ENCODE measurements around the gene PAGR1. TPM values are rescaled to one million over a fixed set of nuclear protein-coding genes. Genes with fewer than 3 reads are reported as not detected.

The PAGR1 gene
- total and polyA plus RNA-seq, 2 of the 13 experiments (the other 11 are each of a cell fraction or from before 2014, with no cell fraction given) = 9.8 to 66.4 TPM

GRCh38 chr16:29805232-29806098 is 10.5 kb upstream of the PAGR1 start (continued):
- TF ChIP-seq, protein P1, sequence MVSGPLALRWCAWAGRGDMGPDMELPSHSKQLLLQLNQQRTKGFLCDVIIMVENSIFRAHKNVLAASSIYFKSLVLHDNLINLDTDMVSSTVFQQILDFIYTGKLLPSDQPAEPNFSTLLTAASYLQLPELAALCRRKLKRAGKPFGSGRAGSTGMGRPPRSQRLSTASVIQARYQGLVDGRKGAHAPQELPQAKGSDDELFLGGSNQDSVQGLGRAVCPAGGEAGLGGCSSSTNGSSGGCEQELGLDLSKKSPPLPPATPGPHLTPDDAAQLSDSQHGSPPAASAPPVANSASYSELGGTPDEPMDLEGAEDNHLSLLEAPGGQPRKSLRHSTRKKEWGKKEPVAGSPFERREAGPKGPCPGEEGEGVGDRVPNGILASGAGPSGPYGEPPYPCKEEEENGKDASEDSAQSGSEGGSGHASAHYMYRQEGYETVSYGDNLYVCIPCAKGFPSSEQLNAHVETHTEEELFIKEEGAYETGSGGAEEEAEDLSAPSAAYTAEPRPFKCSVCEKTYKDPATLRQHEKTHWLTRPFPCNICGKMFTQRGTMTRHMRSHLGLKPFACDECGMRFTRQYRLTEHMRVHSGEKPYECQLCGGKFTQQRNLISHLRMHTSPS (CRISPR knock-in tag; IDR thresholded peaks at IDR 0.05; ENCODE audit: low read depth) = peak; percentile 76; the same call in 1 of the 2 replicates
- no peak for TF ChIP-seq KDM1A (CRISPR knock-in tag; IDR thresholded peaks at IDR 0.05)
- peak; percentile 67; the same call in 1 of the 2 replicates for TF ChIP-seq ZFP90 (CRISPR knock-in tag; IDR thresholded peaks at IDR 0.05; ENCODE audit: borderline replicate concordance)
- TF ChIP-seq ZNF510 (CRISPR knock-in tag; IDR thresholded peaks at IDR 0.05; ENCODE audit: low read depth) = no peak
- TF ChIP-seq ZKSCAN5 (CRISPR knock-in tag; IDR thresholded peaks at IDR 0.05) = no peak
- no peak for TF ChIP-seq RBAK (CRISPR knock-in tag; IDR thresholded peaks at IDR 0.05)
- TF ChIP-seq ZNF816 (CRISPR knock-in tag; IDR thresholded peaks at IDR 0.05; ENCODE audit: borderline replicate concordance) = peak; percentile 98
- TF ChIP-seq RBM39 (IDR thresholded peaks at IDR 0.05; ENCODE audit: low read depth, low read length, poor library complexity, severe bottlenecking) = peak; percentile 98
- TF ChIP-seq CHD4 (IDR thresholded peaks at IDR 0.05; ENCODE audit: borderline replicate concordance, low read length) = no peak
- TF ChIP-seq CBX2 (IDR thresholded peaks at IDR 0.05; ENCODE audit: low read depth, low read length) = no peak
- no peak for TF ChIP-seq CBX2 (CRISPR knock-in tag; IDR thresholded peaks at IDR 0.05; ENCODE audit: low read depth)
- no peak for TF ChIP-seq ATM (IDR thresholded peaks at IDR 0.05; ENCODE audit: borderline replicate concordance)
- TF ChIP-seq GZF1 (CRISPR knock-in tag; IDR thresholded peaks at IDR 0.05) = peak; percentile 27; the same call in 1 of the 2 replicates
- peak; percentile 95 for TF ChIP-seq BRCA1 (CRISPR knock-in tag; IDR thresholded peaks at IDR 0.05)
- peak; percentile 92; the same call in 1 of the 2 replicates for TF ChIP-seq ARID2 (CRISPR knock-in tag; IDR thresholded peaks at IDR 0.05; ENCODE audit: borderline replicate concordance)
- TF ChIP-seq ZSCAN5A (CRISPR knock-in tag; IDR thresholded peaks at IDR 0.05; ENCODE audit: borderline replicate concordance) = peak; percentile 38
- TF ChIP-seq, protein P2, sequence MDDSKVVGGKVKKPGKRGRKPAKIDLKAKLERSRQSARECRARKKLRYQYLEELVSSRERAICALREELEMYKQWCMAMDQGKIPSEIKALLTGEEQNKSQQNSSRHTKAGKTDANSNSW (CRISPR knock-in tag; IDR thresholded peaks at IDR 0.05; ENCODE audit: borderline replicate concordance) = peak; percentile 88; the same call in 1 of the 2 replicates
- TF ChIP-seq REXO4 (CRISPR knock-in tag; IDR thresholded peaks at IDR 0.05; ENCODE audit: borderline replicate concordance) = no peak
- TF ChIP-seq ZEB1 (IDR thresholded peaks at IDR 0.05; ENCODE audit: insufficient replicate concordance, low read depth) = peak; percentile 75
- TF ChIP-seq SRSF4 (IDR thresholded peaks at IDR 0.05; ENCODE audit: low read depth, low read length, poor library complexity, severe bottlenecking) = no peak
- TF ChIP-seq ZNF639 (CRISPR knock-in tag; conservative IDR thresholded peaks at IDR 0.05) = peak; percentile 99
- TF ChIP-seq FOXP1 (IDR thresholded peaks at IDR 0.05) = no peak
- peak; percentile 68 for TF ChIP-seq FOXP1 (CRISPR knock-in tag; IDR thresholded peaks at IDR 0.05)
- 0 out of 2 replicates have a peak, but pooled peaks have one; percentile 35 for TF ChIP-seq ZSCAN29 (CRISPR knock-in tag; conservative IDR thresholded peaks at IDR 0.05)
- no peak for TF ChIP-seq DPF2 (CRISPR knock-in tag; IDR thresholded peaks at IDR 0.05; ENCODE audit: borderline replicate concordance, low read depth)
- no peak for TF ChIP-seq CAMTA2 (CRISPR knock-in tag; IDR thresholded peaks at IDR 0.05; ENCODE audit: borderline replicate concordance)

All from HepG2 (cell line).